HG02970 (cell line): ENCODE measurements around the gene CASZ1.

Source experiments
- ATAC-seq: cut with Tn5 transposase; IDR thresholded peaks from one replicate; pipeline ENCODE4 v1.9.1; 2021; ENCODE audit warnings: mild to moderate bottlenecking, moderate library complexity, moderate number of reproducible peaks; ENCODE audit not compliant: unreplicated experiment, low FRiP score

Gene CASZ1

DNA sequence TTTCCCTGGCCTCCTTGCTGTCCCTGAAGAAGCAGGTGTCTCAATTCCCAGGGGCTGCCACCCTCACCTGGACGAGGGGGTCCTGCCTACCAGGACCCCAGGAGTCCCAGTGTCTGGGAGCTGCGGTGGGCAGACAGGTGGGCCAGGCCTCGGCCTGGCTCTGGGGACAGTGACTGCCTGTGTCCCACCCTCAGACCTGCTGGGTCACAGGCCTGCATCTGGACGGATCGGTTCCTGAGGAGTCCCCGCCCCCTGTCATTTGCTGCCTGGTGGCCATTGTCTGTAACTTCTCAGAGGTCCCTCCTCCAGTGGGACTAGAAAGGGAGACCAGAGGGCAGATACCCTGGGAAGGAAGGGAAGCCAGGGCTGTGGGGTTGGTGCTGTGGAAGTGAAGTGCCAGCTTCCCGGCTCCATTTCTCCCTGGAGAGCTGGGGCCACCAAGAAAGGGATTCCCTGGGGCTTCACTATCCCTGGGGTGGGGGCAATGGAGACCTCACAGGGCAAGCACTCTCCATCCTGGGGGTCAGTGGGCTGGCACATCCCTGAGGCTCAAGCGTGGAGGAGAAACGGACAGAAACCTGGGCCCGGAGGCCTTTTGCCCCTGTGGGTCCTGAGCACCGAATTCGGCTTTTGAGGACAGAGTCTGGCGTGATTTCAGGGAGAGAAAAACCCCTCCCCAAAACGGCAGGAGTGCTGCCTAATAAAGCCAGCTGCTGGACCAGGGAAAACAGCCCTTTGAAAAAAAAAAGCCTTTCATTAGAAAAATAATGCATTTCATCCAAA is 164.4 kb downstream of the CASZ1 start:
- ATAC-seq: no peak

DNA sequence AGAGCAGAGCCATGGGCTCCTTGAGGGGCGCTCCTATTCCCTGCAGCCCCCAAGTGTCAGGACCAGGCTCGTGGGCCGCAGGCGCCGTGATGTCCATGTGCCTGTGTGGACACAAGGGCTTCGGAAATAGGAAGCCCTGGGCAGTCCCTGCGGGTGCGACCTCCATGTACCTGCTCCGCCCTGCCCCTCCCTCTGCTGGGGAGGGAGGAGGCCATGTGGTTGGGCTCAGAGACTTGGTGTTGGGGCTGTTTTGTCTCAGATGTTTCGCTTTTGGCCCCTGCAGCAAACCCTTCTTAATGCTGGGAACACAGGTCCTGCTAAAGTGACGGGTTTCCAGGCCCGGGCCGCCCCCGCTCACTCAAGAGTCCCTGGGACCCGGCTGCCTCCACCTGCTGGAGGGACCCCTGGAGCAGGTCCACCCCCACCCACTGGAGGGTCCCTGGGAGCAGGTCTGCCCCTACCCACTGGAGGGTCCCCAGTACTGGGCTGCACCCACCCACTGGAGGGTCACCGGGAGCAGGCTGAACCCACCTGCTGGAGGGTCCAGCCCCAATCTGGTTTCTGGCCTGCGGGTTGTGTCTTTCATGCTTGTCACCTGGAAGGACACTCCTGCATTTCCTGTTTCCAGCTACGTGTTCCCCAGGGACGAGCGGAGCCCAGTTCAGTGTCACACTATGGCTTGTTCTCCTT is 165.2 kb downstream of the CASZ1 start:
- no peak for ATAC-seq

DNA sequence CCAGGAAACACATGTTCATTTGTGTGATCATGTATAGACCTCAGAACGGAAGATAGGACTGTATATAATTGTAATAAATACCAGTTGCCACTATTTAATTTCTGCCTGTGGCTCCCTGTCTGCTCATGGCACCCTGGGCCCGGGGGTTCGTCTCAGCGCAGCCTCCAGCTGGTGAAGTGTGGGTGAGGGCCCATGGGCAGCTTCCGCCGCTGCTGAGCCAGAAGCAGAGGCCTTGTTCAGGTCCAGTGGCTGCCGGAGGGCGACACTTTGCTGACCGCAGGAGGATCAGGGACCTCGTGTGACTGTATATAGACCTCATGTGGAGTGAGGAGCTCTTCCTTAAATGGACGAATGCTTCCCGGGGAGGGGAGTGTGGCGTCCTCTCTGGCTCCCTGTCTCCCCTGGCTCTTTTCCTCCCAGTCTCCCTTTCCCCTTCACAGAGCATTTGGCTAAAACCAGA is 165.8 kb downstream of the CASZ1 start:
- no peak for ATAC-seq

DNA sequence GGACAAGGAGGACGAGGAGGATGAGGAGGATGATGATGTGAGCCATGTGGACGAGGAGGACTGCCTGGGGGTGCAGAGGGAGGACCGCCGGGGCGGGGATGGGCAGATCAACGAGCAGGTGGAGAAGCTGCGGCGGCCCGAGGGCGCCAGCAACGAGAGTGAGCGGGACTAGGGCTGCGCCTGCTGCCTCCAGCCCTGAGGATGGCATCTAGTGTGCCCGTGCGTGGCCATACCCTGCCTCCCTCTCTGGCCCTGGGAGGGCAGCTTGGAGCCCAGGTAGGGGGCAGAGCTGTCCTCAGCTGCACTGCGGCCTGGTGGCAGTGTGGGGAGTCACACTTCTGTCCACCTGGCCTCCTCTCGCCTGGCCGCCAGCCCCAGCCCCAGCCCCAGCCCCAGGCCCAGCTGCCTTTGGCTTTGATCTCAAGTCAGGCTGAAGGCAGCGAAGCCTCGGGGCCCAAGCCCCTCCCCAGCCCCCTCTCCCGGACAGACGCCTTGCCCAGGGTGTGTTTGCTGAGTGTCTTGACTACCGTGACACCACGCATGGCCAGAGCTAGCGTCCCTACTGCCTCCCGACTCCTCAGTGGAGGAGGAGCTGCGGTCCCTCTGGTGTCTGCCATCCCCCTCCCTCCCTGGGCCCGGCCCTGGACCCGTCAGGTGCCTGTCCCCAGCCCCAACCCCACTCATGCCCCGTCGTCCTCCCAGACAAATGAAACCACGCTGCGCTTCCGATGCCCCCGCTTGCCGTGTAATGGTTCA is 166.5 kb downstream of the CASZ1 start:
- ATAC-seq: no peak

DNA sequence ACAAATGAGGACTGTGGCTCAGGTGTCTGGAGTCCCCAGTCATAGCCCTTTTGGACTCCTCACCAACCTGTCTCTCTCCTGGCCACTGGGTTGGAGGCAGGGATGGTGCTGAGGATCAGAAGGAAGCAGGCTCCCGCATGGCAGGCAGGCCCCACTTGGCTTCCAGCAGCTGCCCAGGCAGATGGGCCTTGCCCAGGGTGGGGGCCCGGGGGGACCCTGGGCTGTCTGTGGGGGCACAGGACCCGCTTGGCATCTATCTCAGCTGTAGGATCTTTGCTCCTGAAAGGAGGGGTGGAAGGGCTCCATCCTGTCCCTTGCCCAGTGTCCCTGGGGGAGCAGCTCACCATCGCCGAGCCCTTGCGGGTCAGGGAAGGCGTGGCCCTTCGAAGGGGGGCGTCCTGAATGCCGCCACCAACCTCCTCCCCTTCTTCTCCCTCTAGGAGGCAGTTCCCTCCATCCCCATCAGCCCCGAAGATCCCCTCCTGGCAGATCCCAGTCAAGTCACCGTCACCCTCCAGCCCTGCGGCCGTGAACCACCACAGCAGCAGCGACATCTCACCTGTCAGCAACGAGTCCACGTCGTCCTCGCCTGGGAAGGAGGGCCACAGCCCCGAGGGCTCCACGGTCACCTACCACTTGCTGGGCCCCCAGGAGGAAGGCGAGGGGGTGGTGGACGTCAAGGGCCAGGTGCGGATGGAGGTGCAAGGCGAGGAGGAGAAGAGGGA is 167.2 kb downstream of the CASZ1 start:
- no peak for ATAC-seq

DNA sequence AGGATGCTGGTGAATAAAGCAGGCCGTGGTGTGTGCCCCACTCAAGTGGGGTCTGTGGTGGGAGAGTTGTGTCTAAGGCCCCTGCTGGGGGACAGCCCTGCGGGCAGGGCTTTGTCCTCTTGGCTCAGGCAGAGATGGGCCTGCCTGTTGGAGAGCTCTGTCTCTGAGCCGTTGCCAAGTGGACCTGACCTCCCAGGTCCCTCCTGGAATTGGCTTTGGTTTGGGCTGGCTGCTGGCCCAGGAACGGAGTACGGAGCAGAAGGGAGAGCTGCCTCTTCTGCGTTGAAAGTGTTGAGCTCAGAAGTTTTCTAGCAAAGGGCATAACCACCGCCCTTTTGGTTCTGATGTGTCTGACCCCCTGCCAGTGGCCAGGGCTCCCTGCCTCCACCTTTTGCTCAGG is 167.8 kb downstream of the CASZ1 start:
- ATAC-seq: no peak

DNA sequence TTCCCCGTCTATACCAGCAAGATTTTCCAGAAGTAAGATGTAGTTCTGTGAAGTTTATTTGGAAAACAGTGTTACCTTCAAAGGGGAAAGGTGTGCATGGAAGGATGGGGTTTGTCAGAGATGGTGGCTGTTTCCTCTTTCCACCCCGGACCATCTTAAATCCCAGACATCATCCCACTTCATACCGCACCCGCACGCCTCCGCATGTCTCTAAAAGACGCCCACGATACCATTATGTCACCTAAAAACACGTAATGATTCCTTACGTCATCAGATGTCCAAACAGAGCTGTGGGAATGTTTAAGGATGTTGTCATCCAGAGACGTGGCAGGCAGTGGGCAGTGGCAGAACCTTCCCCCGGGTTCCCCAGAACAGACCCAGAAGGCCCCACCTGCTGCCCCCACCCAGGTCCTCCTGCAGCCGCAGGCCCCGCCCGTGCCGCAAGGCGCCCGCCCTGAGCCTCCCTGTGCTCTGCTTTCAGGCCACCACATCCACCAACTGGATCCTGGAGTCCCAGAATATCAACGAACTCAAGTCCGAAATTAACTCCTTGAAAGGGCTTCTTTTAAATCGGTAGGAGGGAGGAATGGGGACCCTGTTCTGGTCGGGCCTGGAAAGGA is 169.5 kb downstream of the CASZ1 start:
- no peak for ATAC-seq

DNA sequence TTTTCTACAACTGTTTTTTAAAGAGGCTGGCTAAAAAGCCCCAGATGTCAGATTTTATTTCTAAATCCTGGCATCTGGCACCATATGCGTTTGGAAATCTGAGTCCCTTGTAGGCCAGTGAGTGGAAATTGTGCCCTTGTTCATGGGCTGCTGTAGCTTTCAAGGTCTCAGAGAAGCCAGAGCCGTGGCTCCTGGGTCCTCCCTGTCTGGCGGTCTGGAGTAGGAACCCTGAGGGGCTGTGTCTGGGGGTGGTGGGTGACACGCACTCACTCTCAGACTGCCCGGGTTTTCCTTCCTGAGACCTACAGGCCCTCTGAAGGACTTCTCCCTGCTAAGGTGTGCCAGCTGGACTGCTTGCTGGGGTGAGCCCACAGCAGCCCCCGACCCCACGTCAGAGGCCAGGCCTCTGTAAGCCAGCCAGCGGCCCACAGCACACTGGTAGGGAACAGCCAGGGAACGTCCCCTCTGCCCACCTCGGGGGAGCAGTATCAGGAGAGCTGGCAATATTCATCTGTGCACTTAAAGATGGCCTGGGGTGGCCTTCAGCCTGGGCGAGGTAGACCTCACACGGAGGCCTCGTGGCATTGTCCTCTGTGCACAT is 170.2 kb downstream of the CASZ1 start:
- no peak for ATAC-seq

DNA sequence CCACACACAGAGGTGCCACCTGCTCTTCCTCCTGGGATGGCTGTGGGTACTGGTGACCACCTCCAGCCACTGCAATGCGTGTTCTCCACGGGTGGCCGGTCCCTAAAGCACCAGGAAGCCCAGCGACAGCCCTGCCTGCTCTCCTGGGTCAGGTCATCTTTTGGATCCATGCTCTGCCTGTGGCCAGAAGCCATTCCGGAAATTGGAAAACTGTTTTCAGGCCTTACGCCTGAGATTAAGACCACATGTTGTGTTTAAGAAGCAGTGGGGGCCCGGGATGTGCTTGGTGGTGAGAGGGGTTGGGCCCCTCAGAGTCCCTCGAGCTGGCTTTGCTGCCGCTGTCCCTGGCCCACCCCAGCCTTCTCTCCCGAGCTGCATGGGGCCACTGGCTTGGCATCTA is 170.9 kb downstream of the CASZ1 start:
- no peak for ATAC-seq

DNA sequence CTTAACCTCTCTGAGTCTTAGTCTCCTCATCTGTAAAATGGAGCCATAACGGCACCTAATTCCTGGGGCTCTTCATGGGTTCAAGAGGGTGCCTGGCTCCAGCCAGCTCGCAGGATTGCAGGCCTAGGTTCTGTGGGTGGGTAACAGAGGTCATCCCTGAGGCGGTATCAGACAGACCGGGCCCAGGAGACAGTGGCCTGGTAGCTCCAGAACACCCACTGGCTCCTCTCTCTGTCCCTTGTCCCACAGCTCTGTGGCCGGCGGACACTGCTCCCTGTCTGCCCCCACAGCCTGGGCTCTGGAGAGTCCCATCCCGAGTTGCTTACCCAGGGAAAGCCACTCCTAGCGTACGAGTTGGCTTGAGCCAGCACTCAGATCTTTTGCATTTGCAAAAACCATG is 171.4 kb downstream of the CASZ1 start:
- no peak for ATAC-seq

DNA sequence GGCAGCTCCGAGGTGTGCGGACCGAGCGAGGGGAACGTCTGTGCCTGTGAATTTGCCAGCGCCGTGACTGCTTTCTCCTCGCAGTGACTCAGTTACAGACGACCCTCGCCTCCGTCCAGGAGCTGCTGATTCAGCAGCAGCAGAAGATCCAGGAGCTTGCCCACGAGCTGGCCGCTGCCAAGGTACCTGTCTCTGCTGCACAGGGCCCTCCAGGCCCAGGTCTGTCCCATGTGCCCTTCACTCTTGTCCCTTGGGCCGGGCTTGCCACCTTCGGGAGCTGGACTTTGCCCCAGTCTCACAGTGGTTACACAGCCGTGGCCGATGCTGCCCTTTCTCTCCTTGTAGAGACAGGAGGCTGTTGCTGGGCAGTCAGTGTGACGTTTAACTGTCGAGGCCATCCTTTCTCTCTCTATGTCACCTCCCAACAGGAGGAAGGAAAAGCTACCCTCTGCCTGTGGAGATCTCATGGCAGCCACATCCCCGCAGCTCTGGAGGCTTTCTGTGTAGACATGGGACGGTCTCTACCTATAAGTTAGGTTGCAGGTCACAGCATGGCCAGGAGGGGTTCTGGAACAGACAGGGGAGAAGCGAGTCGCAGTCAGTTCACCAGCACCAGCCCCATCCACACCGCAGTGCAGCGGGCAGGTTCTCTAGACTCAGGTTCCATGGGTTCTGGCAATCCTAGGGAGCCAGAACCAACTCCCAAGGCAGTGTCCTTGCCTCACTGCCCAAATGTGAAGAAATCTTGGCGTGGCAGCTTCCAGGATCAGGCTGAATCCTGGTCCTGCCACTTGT is 172.0 kb downstream of the CASZ1 start:
- ATAC-seq: no peak

DNA sequence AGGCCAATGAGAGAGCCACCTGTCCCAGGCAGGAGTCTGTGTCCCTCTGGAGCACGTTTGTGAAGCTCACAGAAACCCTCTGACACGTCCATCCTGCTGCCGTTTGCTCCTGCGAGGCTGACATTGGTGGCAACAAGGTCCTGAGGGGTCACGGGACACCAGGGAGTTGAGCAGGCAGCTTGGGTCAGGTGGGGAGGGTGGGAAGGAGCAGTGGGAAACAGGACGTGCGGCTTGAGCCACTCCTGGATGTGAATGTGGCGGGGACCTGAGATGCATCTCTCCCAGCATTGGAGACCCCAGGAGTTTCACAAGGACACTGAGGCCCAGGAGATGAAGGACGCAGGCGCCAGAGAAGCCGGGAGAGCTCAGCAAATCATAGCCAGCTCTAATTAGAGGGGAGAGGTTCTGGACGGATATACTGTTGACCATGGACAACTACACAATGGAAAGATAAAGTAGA is 172.7 kb downstream of the CASZ1 start:
- no peak for ATAC-seq

DNA sequence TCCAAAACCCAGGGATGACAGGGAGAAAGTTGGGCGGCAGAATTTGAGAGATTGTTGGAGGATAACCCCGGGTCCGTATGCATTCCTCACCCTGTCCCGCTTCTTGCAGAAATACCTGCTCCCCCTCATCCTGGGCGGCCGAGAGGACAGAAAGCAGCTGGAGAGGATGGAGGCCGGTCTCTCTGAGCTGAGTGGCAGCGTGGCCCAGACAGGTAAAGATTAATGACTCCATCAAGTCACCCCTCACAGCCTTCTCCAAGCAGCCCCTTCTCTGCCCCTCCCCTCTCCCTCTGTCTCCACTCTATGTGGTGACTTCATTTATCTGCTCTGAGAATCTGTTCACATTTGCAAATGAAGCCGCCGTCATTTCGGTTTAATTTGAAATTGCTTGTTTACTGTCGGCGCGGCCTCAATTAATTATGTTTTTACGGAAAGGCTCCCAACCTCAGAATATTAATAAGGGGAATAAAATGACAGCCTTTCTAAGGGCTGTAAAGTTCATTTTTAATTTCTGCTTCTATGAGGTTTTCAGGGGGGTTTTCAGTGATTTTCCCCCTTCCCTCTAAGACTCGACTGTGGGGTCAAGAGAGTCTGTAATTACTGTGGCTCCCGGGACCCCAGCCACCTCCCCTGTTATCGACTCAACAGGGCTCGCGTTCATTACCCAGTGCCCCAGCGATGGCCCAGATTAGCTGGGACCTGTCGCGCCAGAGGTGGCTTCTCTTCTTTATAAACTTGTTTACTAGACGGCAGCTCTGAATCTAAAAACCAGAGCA is 173.3 kb downstream of the CASZ1 start:
- no peak for ATAC-seq

DNA sequence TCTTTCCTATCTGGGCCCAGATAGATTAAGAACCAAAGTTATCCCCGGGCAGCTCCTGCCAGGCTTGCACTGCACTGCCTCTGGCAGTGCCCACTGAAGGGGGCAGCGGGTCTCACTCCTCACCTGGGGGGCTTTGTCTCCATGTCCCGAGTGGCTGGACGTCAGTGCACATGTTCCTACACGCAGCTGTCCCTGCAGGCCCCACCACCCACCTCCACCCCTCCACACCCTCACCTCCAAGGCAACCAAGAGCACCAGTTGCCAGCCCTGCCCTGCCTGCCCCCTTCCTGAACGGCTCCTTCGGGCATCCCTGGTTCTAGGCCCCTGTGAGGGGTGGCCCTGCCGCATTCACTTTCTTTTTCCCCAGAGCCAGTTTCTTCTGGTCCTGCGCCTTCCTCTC is 174.5 kb downstream of the CASZ1 start:
- ATAC-seq: no peak

DNA sequence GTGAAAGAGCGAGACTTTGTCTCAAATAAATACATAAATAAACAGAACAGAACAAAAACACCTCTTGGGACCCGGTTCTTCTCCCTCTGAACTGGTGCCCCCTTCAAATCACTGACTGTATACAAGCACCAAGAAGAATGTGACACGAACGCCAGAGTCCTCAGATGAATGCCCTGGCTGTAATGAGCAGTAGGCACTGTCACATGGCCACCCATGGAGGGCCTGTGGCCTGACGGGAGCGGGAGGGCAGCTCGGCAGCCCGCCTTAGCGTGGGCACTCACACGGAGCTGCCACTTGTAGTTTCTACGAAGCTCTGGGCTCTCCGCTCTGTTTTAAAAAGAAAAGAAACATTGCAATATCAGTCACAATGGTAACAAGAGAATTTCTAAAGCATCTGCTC is 175.7 kb downstream of the CASZ1 start:
- no peak for ATAC-seq

DNA sequence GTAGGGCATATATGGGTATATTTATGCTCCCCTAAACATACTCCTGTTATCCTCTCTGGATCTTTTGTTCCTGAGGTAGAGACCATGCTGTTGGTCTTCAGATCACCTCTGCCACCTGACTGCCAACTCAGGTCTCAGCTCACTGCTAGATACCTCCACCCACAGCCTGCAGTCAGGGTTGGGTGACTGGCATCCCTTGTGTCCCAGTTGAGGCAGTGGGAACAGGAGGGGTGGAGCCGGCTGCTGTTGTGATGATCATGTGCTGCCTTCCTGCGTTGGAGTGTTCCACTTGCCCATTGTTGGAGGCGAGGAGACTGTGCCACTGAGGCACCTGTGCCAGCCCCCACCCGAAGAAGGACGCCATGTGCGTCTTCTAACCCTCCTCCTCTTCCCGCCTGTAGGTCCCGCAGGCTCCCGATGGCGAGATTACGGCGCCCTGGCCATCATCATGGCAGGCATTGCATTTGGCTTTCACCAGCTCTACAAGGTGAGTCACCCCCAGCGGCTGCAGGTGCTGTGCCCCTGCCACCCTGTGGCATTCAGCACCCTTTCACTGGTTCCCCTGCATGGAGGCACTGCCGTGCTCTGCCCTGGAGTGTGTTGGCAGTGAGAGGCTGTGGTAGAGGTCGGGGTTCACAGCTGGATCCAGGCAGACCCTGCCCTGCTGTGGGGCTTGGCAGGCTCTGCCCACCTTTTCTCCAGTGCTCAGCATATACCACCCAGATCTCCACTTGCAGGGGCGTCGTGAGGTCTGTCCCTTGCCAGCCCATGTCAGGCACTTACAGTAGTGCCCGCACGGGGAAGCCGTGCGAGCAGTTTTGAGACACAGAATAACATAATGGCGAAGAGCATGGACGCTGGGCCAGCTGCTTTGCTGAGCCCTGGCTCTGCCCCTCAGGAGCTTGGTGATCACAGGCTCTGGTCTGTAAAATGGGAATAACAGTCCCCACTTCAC is 178.2 kb downstream of the CASZ1 start:
- no peak for ATAC-seq

DNA sequence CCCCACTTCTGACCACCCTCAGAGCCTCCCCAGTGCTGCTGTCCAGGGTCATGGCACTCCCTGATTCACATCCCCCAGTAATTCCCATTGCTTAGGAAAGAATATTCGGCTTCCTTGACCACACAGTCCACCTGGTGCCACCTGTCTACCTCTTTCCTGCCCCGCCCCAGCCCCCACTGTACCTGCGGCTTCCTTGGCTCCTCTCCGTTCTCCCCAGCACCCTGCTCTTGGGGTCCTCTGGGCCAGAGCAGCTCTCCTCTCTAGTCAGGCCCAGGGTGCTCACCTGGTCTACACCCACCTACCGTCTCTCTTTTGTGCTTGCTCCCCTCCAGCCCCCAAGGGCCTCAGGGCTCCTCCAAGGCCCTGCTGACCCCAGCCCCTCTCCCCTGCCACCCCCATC is 179.1 kb downstream of the CASZ1 start:
- no peak for ATAC-seq
